ENCODE results near the gene FSHB. TPM values are rescaled to one million over a fixed set of nuclear protein-coding genes. Genes with fewer than 3 reads are reported as not detected.

The FSHB gene
- not detected in 5 replicates for total RNA-seq (2022; extraction: Qiagen RNA extraction)

DNA sequence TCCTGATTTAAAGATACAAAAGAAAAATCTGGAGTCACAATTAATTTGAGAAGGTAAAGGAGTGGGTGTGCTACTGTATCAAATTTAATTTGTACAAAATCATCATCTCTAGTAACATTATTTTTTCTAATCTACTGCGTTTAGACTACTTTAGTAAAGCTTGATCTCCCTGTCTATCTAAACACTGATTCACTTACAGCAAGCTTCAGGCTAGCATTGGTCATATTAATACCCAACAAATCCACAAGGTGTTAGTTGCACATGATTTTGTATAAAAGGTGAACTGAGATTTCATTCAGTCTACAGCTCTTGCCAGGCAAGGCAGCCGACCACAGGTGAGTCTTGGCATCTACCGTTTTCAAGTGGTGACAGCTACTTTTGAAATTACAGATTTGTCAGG lies at the start of gene FSHB:
Gene FSHB (plus strand): TSS at position 301 of the 400 bp plus-strand sequence. CDS start 889 bp downstream, outside the sequence.

Other genes with a start within 250 kb of the FSHB start
- gene KCNA4, start 214.0 kb upstream of the FSHB start, total RNA-seq (2022; extraction: Qiagen RNA extraction) = not detected in 5 replicates
- gene ARL14EP, start 92.1 kb downstream of the FSHB start, total RNA-seq (2022; extraction: Qiagen RNA extraction) = 10.9 to 14.5 TPM (median 12.7 TPM) in 5 replicates

Measured in A549 treated with Mapracorat at 1 μM for 4 hours (cell line).